GM19238 (cell line): Measurements from ENCODE around the gene OR2A2.
"Not testable (repeated sequence)": the region's sequence is repeated elsewhere in the genome, so short reads cannot be mapped to it uniquely, and the experiment has no call there.

Experiments used
- DNase-seq: peaks from one replicate; pipeline ENCODE4 v3.0.0; 2011; ENCODE audit warnings: low spot score; ENCODE audit not compliant: insufficient read length

Gene OR2A2

DNA sequence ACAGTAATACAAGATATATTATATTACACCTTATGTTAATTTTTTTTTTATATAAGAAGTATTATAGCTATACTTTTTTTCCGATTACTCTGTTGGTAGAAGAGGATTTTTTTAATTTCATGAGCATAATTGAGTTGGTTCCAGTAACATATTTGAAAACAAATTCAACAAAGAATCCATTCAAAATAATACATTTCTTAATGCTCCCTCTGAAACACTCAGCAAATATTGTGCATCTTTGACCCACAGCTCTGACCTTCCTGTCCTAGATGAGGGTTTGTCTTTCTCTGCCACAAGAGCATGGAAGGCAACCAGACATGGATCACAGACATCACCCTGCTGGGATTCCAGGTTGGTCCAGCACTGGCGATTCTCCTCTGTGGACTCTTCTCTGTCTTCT lies at the start of gene OR2A2:
Gene OR2A2, plus strand, starts transcription at position 301 of the 400 bp plus-strand sequence. Its CDS starts 0 bp downstream, at position 301.
- no peak for DNase-seq

- DNase-seq = no peak
These were observed 45.7 kb upstream of the OR2A2 start for GRCh38 chr7:144063710-144064109.

- DNase-seq = no peak
These were observed 39.9 kb upstream of the OR2A2 start, which contains the start of gene OR2A25 for GRCh38 chr7:144069511-144069910. OR2A25 (plus strand) TSS chr7:144069811; CDS start chr7:144074220, 4,409 bp downstream.

DNA sequence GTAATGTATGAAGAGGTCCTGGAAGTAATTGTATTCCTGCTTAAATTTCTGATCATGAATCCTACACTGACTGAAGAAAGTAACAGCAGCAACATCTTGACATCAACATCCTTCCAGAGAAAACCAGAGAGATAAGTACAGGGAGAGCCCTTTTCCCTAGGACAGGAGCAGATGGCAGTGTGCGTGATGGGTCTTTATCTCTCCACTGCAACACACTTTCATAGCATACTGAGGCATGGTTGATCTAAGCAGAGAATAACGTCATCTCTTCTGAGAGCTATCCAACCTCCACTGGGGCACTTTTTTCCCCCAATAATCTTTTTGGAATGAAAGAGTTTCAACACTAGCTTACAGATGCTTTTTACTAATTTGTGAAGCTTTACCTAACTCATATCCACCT lies 39.4 kb upstream of the OR2A2 start:
- no peak for DNase-seq

DNA sequence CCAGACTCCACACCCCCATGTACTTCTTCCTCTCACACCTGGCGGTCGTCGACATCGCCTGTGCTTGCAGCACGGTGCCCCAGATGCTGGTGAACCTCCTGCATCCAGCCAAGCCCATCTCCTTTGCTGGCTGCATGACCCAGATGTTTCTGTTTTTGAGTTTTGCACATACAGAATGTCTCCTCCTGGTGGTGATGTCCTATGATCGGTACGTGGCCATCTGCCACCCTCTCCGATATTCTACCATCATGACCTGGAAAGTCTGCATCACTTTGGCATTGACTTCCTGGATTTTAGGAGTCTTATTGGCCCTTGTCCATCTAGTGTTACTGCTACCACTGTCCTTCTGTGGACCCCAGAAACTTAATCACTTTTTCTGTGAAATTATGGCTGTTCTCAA lies 35.0 kb upstream of the OR2A2 start:
- DNase-seq = no peak

DNA sequence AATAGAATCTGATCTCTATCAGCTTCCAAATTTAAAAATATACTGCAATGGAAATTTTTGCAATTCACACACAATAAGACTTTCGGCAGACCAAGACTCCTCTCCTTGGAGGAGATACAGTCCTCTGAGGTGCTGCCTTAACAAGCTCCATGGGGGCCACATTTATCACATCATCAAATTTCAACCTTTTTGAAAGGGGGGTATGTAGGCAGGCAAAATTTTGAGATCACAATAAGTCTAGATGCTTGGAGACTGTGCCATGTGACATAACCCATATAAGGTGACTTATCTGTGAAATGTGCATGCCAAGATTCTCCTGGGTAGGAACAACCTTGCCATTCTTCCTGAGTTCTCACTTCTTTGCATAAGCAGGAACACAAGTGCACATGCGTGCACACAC lies 23.4 kb upstream of the OR2A2 start, which contains the start of gene OR2A12:
Gene OR2A12, plus strand, starts transcription at position 301 of the 400 bp plus-strand sequence. CDS start 8,830 bp downstream, outside the sequence.
- DNase-seq = no peak

- DNase-seq = no peak
These were observed 22.7 kb upstream of the OR2A2 start for GRCh38 chr7:144086730-144087129.

DNA sequence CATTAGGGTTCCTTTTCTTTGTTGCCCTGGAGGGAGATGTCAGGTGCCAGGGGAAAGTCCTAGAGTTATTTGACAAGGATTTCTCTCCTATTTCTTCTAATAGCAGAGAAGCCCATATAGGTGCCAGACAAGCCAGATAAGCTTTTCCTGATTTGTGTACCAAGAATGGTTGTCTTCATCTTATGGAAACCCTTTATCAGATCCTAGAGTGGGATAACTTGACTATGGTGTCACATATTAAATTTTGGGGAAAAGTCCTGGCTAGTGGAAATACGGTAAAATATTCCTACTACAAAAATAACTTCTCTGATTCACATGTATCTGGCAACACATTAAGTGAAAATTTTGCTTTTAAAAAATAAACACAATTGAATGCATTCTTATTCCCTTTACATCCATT lies 22.2 kb upstream of the OR2A2 start:
- no peak for DNase-seq

DNA sequence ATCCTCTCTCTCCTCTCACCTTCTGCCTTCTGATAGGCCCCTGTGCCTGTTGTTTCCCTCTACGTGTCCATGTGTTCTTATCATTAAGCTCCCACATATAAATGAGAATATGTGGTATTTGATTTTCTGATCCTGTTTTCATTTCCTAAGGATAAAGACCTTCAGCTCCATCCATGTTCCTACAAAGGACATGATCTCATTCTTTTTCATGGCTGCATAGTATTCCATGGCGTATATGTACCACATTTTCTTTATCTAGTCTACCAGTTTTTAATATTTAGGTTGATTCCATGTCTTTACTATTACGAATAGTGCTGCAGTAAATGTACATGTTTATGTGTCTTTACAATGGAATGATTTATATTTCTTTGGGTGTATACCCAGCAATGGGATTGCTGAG lies 18.7 kb upstream of the OR2A2 start:
- DNase-seq = no peak

GRCh38 chr7:144098776-144099175 lies 10.6 kb upstream of the OR2A2 start:
- no peak for DNase-seq

DNA sequence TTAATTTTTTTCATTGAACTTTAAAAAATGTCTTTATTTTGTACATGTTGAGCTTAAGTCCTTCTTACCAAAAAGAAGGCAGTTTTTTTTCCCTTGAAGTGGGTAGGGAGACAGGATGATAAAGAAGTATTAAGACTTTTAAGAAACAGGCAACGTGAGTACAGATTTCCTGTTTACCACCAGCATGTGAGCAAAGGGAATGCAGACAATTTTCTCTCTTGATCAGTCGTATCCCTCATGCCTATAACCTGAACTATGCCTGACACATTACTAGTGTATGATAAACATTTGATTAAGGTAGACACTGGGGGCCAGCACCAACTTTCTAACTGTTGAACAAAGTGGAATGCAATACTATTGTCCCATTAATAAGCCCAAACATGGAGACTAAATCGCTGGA lies 8.8 kb upstream of the OR2A2 start:
- DNase-seq = no peak

DNA sequence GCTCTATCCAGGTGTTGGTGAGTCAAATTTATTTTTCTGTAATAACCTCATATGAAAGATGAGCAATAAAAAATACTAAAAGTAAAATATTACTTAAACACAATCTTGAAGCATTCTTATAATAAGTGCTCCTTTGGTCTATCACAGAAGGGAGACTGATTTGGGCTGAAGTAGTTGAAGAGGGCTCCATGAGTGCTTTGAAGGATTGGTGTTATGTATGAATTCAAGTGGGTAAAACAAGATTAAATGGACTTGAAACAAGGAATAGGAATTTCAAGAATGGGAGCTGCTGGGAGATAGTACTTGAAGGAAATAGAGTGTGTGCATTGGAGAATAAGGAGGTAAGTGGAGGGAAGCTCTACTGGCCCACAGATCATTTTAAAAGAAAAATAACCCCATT lies 7.3 kb upstream of the OR2A2 start:
- no peak for DNase-seq

- no peak for DNase-seq
These were observed 4.2 kb upstream of the OR2A2 start for GRCh38 chr7:144105211-144105610.

GRCh38 chr7:144110272-144110671 lies 889 bp downstream of the OR2A2 start:
- DNase-seq = no peak

DNA sequence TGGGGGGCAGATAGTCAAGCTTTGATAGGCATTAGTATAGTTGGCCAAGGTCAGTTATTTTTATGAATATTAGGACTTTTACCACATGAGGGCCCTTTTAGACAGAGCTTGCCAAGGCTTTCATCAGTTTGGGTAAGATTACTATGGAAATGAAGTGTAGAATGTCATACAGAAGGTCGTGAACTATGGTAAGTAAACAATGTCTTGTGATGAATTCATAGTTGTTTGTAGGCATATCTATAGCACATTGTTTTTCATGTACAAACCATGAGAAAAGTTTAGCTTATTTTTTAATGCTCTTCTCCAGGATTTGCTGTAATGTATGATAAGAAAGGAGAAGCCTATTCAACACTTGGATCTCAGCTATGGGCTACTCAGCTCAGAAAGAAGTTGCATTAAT lies 4.3 kb downstream of the OR2A2 start:
- no peak for DNase-seq

- DNase-seq = no peak
These were observed 9.0 kb downstream of the OR2A2 start for GRCh38 chr7:144118341-144118740.

DNA sequence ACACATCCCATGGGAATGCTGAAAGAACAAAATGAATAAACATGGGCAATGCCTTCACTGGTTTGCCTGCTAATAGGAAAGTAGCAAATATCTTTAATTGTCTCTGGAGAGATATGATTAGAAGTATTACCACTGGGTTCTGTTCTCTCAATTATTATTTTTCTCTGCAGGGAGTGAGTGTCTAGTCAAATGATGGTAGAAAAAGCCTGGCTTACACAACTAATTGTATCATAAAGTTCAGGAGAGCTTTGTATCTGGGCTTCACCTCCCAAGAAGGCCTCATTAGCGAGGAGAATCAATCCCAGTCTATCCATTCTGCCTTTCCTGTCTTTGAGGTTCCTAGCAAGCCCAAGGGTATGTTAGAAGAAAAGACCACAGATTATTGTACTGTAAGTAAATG lies 13.5 kb downstream of the OR2A2 start, which contains the start of gene OR2A14:
Gene OR2A14, plus strand, starts transcription at position 301 of the 400 bp plus-strand sequence. CDS start 5,937 bp downstream, outside the sequence.
- DNase-seq = no peak

DNA sequence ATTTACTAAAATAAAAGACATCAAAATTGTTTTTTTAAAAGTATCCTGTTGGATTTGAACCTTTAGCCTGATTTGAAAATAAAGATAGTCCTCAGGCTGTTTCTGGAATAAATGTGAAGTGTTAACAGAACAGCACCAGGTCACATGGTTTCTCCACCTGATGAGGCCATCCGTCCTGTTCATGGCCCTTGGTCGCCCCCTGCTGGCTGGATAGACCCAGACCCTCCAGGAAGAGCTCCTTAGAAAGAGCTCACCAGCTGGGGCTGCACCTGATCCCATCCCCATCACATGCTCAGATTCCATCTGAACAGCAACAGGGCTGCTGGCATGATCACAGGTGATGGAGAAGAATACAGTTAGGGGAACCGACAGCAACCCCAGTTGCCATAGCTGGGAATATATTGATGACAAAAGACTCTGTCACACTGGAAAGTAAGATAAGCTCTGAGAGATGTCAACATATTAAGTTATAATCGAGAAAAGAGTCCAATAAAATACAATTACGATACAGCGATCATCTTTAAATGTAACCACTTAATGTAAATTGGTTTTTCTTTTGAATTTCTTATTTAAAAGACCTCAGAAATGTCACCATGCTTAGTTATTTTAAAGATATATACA lies 18.4 kb downstream of the OR2A2 start:
- DNase-seq = peak; percentile 56

GRCh38 chr7:144129601-144130000 lies 20.2 kb downstream of the OR2A2 start:
- DNase-seq = not testable (repeated sequence)

GRCh38 chr7:144130730-144131129 lies 21.3 kb downstream of the OR2A2 start:
- DNase-seq = no peak

DNA sequence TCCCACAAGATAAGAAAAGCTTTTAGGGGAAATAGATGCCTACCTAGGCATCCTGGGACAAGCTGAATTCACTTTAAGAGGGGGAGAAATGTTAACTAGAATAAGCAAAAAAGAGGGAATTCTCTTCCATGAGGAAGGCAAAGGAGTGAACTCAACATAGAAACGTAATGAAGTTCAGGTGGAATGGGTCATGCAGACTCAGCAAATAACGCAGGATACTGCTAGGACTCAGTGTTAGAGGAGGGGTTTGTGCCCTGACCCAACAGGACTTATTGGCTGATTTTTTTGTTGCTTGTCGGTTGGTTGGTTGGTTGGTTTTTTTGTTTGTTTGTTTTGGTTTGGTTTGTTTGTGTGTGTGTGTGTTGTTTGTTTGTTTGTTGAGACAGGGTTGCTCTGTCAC lies 22.9 kb downstream of the OR2A2 start:
- no peak for DNase-seq

- DNase-seq = no peak
These were observed 23.9 kb downstream of the OR2A2 start for GRCh38 chr7:144133307-144133706.

DNA sequence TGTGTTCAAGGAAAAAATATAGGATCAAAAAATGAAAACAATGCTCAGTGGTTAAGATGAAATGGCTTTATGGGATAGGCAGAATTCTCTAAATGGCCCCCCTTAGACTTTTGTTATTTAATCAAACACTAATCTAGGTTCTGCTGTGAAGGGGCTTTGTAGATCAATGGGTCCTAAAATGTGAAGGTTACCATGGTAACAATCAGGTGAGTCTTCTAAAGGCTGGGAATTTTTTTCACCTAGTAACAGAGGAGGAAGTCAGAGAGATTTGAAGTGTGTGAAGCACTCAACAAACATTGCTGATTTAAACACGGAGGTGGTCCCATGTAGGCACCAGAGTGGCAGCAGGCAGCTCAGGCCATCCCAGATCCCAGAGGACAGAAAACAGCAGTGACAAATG lies 24.7 kb downstream of the OR2A2 start:
- no peak for DNase-seq
